HUES48 (cell line): ENCODE data around the gene AFF4.
"Not testable (repeated sequence)": the region's sequence is repeated elsewhere in the genome, so short reads cannot be mapped to it uniquely, and the experiment has no call there.

Experiments
- H3K27ac ChIP-seq: one replicate; pipeline ENCODE4 v1.7.0; 2013; ENCODE audit warnings: low read depth, low read length, inconsistent platforms
- H3K27me3 ChIP-seq: 2 replicates; pipeline ENCODE4 v1.6.1; 2013; ENCODE audit warnings: mild to moderate bottlenecking, low read length; ENCODE audit not compliant: control insufficient read depth, insufficient read depth
- H3K36me3 ChIP-seq: 2 replicates; pipeline ENCODE4 v1.6.1; 2013; ENCODE audit warnings: low read length; ENCODE audit not compliant: control insufficient read depth, insufficient read depth
- H3K4me1 ChIP-seq: 2 replicates; pipeline ENCODE4 v1.6.1; 2013; ENCODE audit warnings: mild to moderate bottlenecking, low read length; ENCODE audit not compliant: control insufficient read depth, insufficient read depth
- H3K4me3 ChIP-seq: 2 replicates; pipeline ENCODE4 v1.5.1; 2013; ENCODE audit warnings: mild to moderate bottlenecking, low read depth, low read length
- H3K9ac ChIP-seq: 2 replicates; pipeline ENCODE4 v1.6.1; 2013; ENCODE audit warnings: mild to moderate bottlenecking, low read depth, low read length, moderate library complexity
- H3K9me3 ChIP-seq: 2 replicates; pipeline ENCODE4 v1.6.1; 2013; ENCODE audit warnings: low read length; ENCODE audit not compliant: control insufficient read depth, insufficient read depth

AFF4 gene

GRCh38 chr5:132952829-132953228 lies 10.6 kb downstream of the AFF4 start:
- Histone ChIP-seq H3K27me3 (no peaks in the 10 kb centered on the region), H3K4me1 (0 out of 2 replicates have a peak, but pooled peaks cover 3% of the 10 kb centered on the region), H3K4me3 (no peak overlapping the region), H3K36me3 (peaks cover 16% of the 10 kb centered on the region), H3K9me3 (no peaks in the 10 kb centered on the region), H3K9ac (no peak overlapping the region), H3K27ac (no peak overlapping the region)

GRCh38 chr5:132951897-132952296 lies 11.5 kb downstream of the AFF4 start:
- no peak overlapping the region for H3K27ac ChIP-seq
- H3K4me1 ChIP-seq: 0 out of 2 replicates have a peak, but pooled peaks cover 3% of the 10 kb centered on the region
- H3K27me3 ChIP-seq: no peaks in the 10 kb centered on the region
- no peaks in the 10 kb centered on the region for H3K9me3 ChIP-seq
- H3K36me3 ChIP-seq: peaks cover 16% of the 10 kb centered on the region
- no peak overlapping the region for H3K9ac ChIP-seq
- H3K4me3 ChIP-seq: no peak overlapping the region

- H3K27ac ChIP-seq: no peak overlapping the region
Measured at GRCh38 chr5:132949136-132949535, 14.3 kb downstream of the AFF4 start.

GRCh38 chr5:132947671-132948070 lies 15.8 kb downstream of the AFF4 start:
- peaks cover 6% of the 10 kb centered on the region for H3K36me3 ChIP-seq
- no peak overlapping the region for H3K4me3 ChIP-seq
- no peak overlapping the region for H3K9ac ChIP-seq
- H3K4me1 ChIP-seq: 0 out of 2 replicates have a peak, but pooled peaks cover 3% of the 10 kb centered on the region
- no peak overlapping the region for H3K27ac ChIP-seq
- H3K9me3 ChIP-seq: no peaks in the 10 kb centered on the region
- no peaks in the 10 kb centered on the region for H3K27me3 ChIP-seq

More at GRCh38 chr5:132949136-132949535, 14.3 kb downstream of the AFF4 start:
- peaks cover 8% of the 10 kb centered on the region for H3K36me3 ChIP-seq
- H3K27me3 ChIP-seq: no peaks in the 10 kb centered on the region
- no peaks in the 10 kb centered on the region for H3K9me3 ChIP-seq
- no peak overlapping the region for H3K4me3 ChIP-seq
- H3K9ac ChIP-seq: no peak overlapping the region
- H3K4me1 ChIP-seq: 0 out of 2 replicates have a peak, but pooled peaks cover 3% of the 10 kb centered on the region

GRCh38 chr5:132945315-132945714 lies 18.1 kb downstream of the AFF4 start:
- H3K27me3 ChIP-seq, H3K9me3 ChIP-seq, H3K4me3 ChIP-seq, H3K9ac ChIP-seq, H3K27ac ChIP-seq, H3K4me1 ChIP-seq, H3K36me3 ChIP-seq: not testable (repeated sequence)

- no peak overlapping the region for H3K27ac ChIP-seq
- no peaks in the 10 kb centered on the region for H3K27me3 ChIP-seq
- H3K4me1 ChIP-seq: 0 out of 2 replicates have a peak, but pooled peaks cover under 1% of the 10 kb centered on the region
- no peak overlapping the region for H3K4me3 ChIP-seq
- no peaks in the 10 kb centered on the region for H3K36me3 ChIP-seq
- no peak overlapping the region for H3K9ac ChIP-seq
- H3K9me3 ChIP-seq: no peaks in the 10 kb centered on the region
Measured at GRCh38 chr5:132943362-132944022, 19.9 kb downstream of the AFF4 start.

- Histone ChIP-seq H3K9ac (no peak overlapping the region), H3K4me3 (no peak overlapping the region), H3K27ac (no peak overlapping the region), H3K4me1 (no peaks in the 10 kb centered on the region), H3K27me3 (no peaks in the 10 kb centered on the region), H3K36me3 (peaks cover 12% of the 10 kb centered on the region), H3K9me3 (no peaks in the 10 kb centered on the region)
Measured at GRCh38 chr5:132941331-132941730, 22.1 kb downstream of the AFF4 start.

GRCh38 chr5:132928062-132928407 lies 35.4 kb downstream of the AFF4 start:
- H3K4me1 ChIP-seq: no peaks in the 10 kb centered on the region
- H3K27me3 ChIP-seq: no peaks in the 10 kb centered on the region
- no peak overlapping the region for H3K4me3 ChIP-seq
- no peak overlapping the region for H3K9ac ChIP-seq
- peaks cover 90% of the 10 kb centered on the region for H3K36me3 ChIP-seq
- H3K9me3 ChIP-seq: no peaks in the 10 kb centered on the region
- no peak overlapping the region for H3K27ac ChIP-seq

GRCh38 chr5:132927355-132928061 lies 35.9 kb downstream of the AFF4 start:
- no peaks in the 10 kb centered on the region for H3K4me1 ChIP-seq
- no peaks in the 10 kb centered on the region for H3K27me3 ChIP-seq
- H3K9me3 ChIP-seq: no peaks in the 10 kb centered on the region
- H3K4me3 ChIP-seq: no peak overlapping the region
- H3K9ac ChIP-seq: no peak overlapping the region
- no peak overlapping the region for H3K27ac ChIP-seq
- H3K36me3 ChIP-seq: peaks cover 86% of the 10 kb centered on the region

GRCh38 chr5:132926437-132926836 lies 37.0 kb downstream of the AFF4 start:
- H3K36me3 ChIP-seq: peaks cover 83% of the 10 kb centered on the region
- H3K9ac ChIP-seq: no peak overlapping the region
- H3K4me3 ChIP-seq: no peak overlapping the region

GRCh38 chr5:132916086-132916485 lies 47.3 kb downstream of the AFF4 start:
- Histone ChIP-seq H3K36me3 (peaks cover 38% of the 10 kb centered on the region), H3K4me1 (no peaks in the 10 kb centered on the region), H3K9ac (no peak overlapping the region), H3K4me3 (no peak overlapping the region), H3K27me3 (no peaks in the 10 kb centered on the region), H3K27ac (no peak overlapping the region), H3K9me3 (no peaks in the 10 kb centered on the region)

More at GRCh38 chr5:132926437-132926836, 37.0 kb downstream of the AFF4 start:
- Histone ChIP-seq H3K4me1 (no peaks in the 10 kb centered on the region), H3K9me3 (no peaks in the 10 kb centered on the region), H3K27ac (no peak overlapping the region), H3K27me3 (no peaks in the 10 kb centered on the region)
